HepG2 (cell line): ENCODE measurements around the gene U2AF1L4. TPM values are rescaled to one million over a fixed set of nuclear protein-coding genes. Genes with fewer than 3 reads are reported as not detected.

Experiments
- CSRNP1 ChIP-seq: sonication (generic); formaldehyde crosslinking; IDR thresholded peaks from 2 replicates; pipeline ENCODE4 v1.8.1; 2023; ENCODE audit warnings: mild to moderate bottlenecking, missing genetic modification reagents
- FOSL2 ChIP-seq: sonication (generic); formaldehyde crosslinking; IDR thresholded peaks from 2 replicates; pipeline ENCODE4 v1.4.0; 2020; ENCODE audit warnings: missing genetic modification reagents
- MZF1 ChIP-seq: sonication (generic); formaldehyde crosslinking; IDR thresholded peaks from 2 replicates; pipeline ENCODE4 v1.8.1; 2023; ENCODE audit warnings: mild to moderate bottlenecking, missing genetic modification reagents, borderline replicate concordance
- NCOA2 ChIP-seq: sonication (generic); formaldehyde crosslinking; IDR thresholded peaks from 2 replicates; pipeline ENCODE4 v1.8.0; 2022; ENCODE audit warnings: inconsistent platforms
- NFE2 ChIP-seq: sonication (generic); formaldehyde crosslinking; IDR thresholded peaks from 2 replicates; pipeline ENCODE4 v1.4.0; 2020; ENCODE audit warnings: missing genetic modification reagents
- PHF8 ChIP-seq: sonication (generic); formaldehyde crosslinking; IDR thresholded peaks from 2 replicates; pipeline ENCODE4 v1.5.0; 2020; ENCODE audit warnings: missing genetic modification reagents
- PRDM4 ChIP-seq: sonication (generic); formaldehyde crosslinking; IDR thresholded peaks from 2 replicates; pipeline ENCODE4 v1.9.0; 2021; ENCODE audit warnings: missing genetic modification reagents, borderline replicate concordance
- RBM22 ChIP-seq: fragments of 200-400 bp; formaldehyde crosslinking; optimal IDR thresholded peaks from 2 replicates; pipeline ENCODE3; 2017; ENCODE audit warnings: mild to moderate bottlenecking, low read length, moderate library complexity
- TFAP4 ChIP-seq: sonication (generic); IDR thresholded peaks from 2 replicates; pipeline ENCODE4 v1.6.1; 2016; ENCODE audit warnings: low read depth, borderline replicate concordance
- ZBTB26 ChIP-seq: IDR thresholded peaks from 2 replicates; pipeline ENCODE4 v1.6.1; 2016; ENCODE audit warnings: missing compliant biosample characterization, missing genetic modification reagents, borderline replicate concordance
- ZNF253 ChIP-seq: sonication (generic); formaldehyde crosslinking; IDR thresholded peaks from 2 replicates; pipeline ENCODE4 v1.8.0; 2022; ENCODE audit warnings: mild to moderate bottlenecking, missing genetic modification reagents, borderline replicate concordance
- ZNF276 ChIP-seq: sonication (generic); formaldehyde crosslinking; IDR thresholded peaks from 2 replicates; pipeline ENCODE4 v1.4.0; 2020; ENCODE audit warnings: mild to moderate bottlenecking, low read depth, missing genetic modification reagents
- ZNF451 ChIP-seq: sonication (generic); formaldehyde crosslinking; IDR thresholded peaks from 2 replicates; pipeline ENCODE4 v1.5.0; 2020; ENCODE audit warnings: mild to moderate bottlenecking, missing genetic modification reagents
- ZNF615 ChIP-seq: sonication (generic); formaldehyde crosslinking; IDR thresholded peaks from 2 replicates; pipeline ENCODE4 v1.5.0; 2020; ENCODE audit warnings: mild to moderate bottlenecking, missing genetic modification reagents, borderline replicate concordance
- ZNF770 ChIP-seq: sonication (generic); formaldehyde crosslinking; IDR thresholded peaks from 2 replicates; pipeline ENCODE4 v1.5.0; 2020; ENCODE audit warnings: mild to moderate bottlenecking, missing genetic modification reagents
- ZNF839 ChIP-seq: sonication (generic); formaldehyde crosslinking; IDR thresholded peaks from 2 replicates; pipeline ENCODE4 v1.4.0; 2020; ENCODE audit warnings: missing genetic modification reagents, mild to moderate bottlenecking, borderline replicate concordance
- ZNF891 ChIP-seq: sonication (generic); formaldehyde crosslinking; IDR thresholded peaks from 2 replicates; pipeline ENCODE4 v1.5.0; 2020; ENCODE audit warnings: mild to moderate bottlenecking, missing genetic modification reagents
- polyA plus RNA-seq, 8 experiments: library from polyadenylated mRNA; depleted of rRNA in 3 of 8; stranded (reverse) in 7 of 8; unstranded in 1 of 8; fragments of >200 nt; fragmentation: Illumina TruSeq in 4 of 8; extraction: Trizol in 4 of 8; gene quantifications; 2 replicates each; pipeline versions ENCODE4 v1.2.1 to v1.2.3, GENCODE V29; 2011 to 2016; ENCODE audit warnings: low read depth in 4 of 8, missing spikeins in 1 of 8, mixed read lengths in 1 of 8; ENCODE audit not compliant: insufficient read depth in 1 of 8
- total RNA-seq, 5 experiments: library from RNA; depleted of rRNA; stranded (reverse); fragments of >200 nt; fragmentation: Illumina TruSeq; extraction: Trizol; gene quantifications; 2 replicates each; pipeline ENCODE4 v1.2.3, GENCODE V29; 2016; ENCODE audit warnings: low read depth in 1 of 5

Gene U2AF1L4
- total and polyA plus RNA-seq, 2 of the 13 experiments (the other 11 are each of a cell fraction or from before 2014, with no cell fraction given): 7.9 to 15.4 TPM

- TF ChIP-seq ZNF451 (CRISPR knock-in tag): 0 out of 2 replicates have a peak, but pooled peaks have one; percentile 49
- no peak; the same call in 1 of the 2 replicates for TF ChIP-seq ZNF891 (CRISPR knock-in tag)
- TF ChIP-seq NFE2 (CRISPR knock-in tag): no peak
- TF ChIP-seq NCOA2 (CRISPR knock-in tag): no peak; the same call in 1 of the 2 replicates
- TF ChIP-seq ZNF276 (CRISPR knock-in tag): no peak
- TF ChIP-seq MZF1 (CRISPR knock-in tag): no peak
- TF ChIP-seq CSRNP1 (CRISPR knock-in tag): no peak
- TF ChIP-seq ZNF770 (CRISPR knock-in tag): peak; percentile 44; the same call in 1 of the 2 replicates
- TF ChIP-seq TFAP4: 0 out of 2 replicates have a peak, but pooled peaks have one; percentile 3
- TF ChIP-seq ZNF839 (CRISPR knock-in tag): no peak
- TF ChIP-seq RBM22: no peak
- peak; percentile 89 for TF ChIP-seq PHF8
- TF ChIP-seq ZNF615 (CRISPR knock-in tag): no peak
- no peak for TF ChIP-seq ZNF253
- no peak for TF ChIP-seq PRDM4
- TF ChIP-seq ZBTB26 (CRISPR knock-in tag): 0 out of 2 replicates have a peak, but pooled peaks have one; percentile 69
- peak; percentile 33 for TF ChIP-seq FOSL2 (CRISPR knock-in tag)
These were observed 3.1 kb upstream of the U2AF1L4 start, which contains the start of gene LIN37 (continued) for GRCh38 chr19:35748106-35749020.
